Measurements from ENCODE around the gene GPATCH4.
"Not testable (repeated sequence)": the region's sequence is repeated elsewhere in the genome, so short reads cannot be mapped to it uniquely, and the experiment has no call there.

The GPATCH4 gene

DNA sequence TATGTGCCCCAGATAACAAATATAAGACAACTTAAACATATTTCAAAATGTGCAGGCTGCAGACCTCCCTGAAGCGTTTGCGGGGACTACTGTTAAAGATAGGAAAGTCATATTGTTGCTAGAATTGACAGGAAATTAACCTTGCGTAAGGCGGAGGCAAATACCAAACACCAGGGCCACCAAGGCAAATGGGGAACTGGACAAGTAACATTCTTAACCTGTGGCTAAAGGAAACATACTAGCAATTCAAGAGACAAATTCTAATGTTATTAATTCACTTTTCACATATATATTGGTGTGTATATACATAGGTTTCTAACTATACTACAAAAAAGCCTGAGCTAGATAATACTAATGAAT is 24.8 kb upstream of the GPATCH4 start:
- no peak for DNase-seq (ENCODE audit: low spot score)

DNA sequence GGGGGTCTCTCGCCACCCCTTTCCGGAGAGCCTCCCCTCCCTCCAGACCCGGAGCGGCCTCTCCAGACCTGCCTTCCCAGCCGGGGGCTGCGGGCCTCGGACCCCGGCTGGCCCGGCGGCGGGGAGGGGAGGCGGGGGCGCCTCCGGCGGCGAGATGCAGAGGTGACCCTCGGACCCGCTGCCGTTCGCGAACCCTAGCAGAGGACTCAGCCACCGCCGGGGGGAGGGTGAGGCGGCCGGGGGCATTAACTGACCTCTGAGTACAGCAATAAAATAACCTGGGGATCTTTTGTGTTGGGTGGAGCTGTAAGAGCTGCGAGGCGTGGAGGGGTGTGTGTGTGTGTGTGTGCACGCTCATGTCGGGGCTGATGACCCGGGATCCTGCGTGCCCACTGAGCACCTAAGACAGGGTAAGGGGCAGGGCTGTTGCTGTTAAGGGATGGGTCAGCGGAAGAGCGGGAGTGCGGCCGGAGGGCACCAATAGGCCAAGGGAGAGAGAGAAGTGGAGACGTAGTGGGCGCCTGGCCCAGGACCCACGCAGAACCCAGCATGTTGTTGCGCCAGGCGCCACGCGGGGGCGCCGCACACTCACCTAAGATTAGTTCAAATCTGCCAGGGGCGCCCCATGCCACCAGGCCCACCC is 24.3 kb upstream of the GPATCH4 start:
- peak; percentile 74 for DNase-seq (ENCODE audit: low spot score)

GRCh38 chr1:156624814-156625435 is 23.6 kb upstream of the GPATCH4 start:
- DNase-seq (ENCODE audit: low spot score): no peak

DNA sequence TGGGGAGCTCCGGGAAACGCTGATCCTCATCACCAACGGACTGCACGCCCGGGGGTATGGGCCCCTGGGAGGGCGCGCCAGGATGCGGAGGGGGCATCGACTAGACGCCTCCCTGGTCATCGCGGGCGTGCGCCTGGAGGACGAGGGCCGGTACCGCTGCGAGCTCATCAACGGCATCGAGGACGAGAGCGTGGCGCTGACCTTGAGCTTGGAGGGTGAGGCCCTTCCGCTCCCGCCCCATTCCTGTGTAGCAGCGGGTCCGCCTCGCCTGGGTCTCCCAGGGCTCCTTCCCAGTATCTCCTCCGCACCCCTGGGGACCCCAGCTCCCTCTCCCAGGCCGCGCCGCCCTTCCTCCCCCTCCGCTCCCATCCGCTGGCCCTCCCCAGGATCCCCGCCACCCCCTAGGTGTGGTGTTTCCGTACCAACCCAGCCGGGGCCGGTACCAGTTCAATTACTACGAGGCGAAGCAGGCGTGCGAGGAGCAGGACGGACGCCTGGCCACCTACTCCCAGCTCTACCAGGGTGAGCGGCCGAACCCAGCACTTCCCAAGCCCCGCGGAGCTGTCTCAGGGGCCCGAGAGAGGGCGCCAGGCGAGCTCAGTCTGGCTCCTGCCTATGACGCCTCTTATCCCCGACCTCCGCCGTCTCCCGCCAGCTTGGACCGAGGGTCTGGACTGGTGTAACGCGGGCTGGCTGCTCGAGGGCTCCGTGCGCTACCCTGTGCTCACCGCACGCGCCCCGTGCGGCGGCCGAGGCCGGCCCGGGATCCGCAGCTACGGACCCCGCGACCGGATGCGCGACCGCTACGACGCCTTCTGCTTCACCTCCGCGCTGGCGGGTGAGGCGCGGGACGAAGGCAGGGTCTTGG is 22.9 kb upstream of the GPATCH4 start:
- no peak for DNase-seq (ENCODE audit: low spot score)

- DNase-seq (ENCODE audit: low spot score): no peak
Measured at GRCh38 chr1:156622581-156623297, 21.5 kb upstream of the GPATCH4 start.

DNA sequence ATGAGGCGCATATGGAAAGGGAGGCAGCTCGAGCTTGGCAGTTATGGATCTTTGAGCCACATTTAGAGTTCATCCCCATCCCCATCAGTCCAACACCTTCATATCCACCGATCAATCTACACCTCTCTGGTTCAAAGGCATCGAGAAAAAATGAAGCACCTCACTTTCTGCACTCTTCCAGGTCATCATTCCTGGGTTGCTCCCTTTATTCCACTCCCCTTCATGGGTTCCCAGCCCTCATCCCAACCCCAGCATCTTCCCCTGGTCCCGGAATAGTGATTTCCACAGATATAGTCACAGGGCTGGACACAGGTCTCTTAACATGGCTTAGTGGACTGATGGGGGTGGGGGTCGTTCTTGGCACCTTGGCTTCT is 18.3 kb upstream of the GPATCH4 start:
- DNase-seq (ENCODE audit: low spot score): no peak

- peak; percentile 70 for DNase-seq (ENCODE audit: low spot score)
Measured at GRCh38 chr1:156618853-156619581, 17.7 kb upstream of the GPATCH4 start, which contains the start of gene HAPLN2. Gene HAPLN2 (plus strand): TSS chr1:156619415. CDS start chr1:156623491, 4,076 bp downstream.

DNA sequence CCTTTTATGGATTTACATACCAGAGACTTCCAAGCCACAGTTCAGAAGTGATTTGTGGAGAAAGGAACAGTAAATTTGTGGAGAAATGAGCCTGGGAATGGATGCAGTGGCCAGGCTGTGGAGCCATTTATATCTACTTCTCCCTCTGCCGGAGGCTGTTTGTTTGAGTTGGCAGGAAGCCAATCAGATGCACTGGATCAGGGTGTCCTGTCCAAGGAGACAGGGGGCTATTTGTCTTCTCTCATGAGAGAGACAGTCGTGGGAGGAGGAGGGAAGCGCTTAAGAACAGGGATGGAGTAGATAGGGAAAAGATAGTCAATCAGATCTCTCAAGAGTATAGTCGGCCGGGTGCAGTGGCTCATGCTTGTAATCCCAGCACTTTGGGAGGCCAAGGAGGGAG is 15.2 kb upstream of the GPATCH4 start:
- no peak for DNase-seq (ENCODE audit: low spot score)

- no peak for DNase-seq (ENCODE audit: low spot score)
Measured at GRCh38 chr1:156615946-156616345, 14.7 kb upstream of the GPATCH4 start.

- DNase-seq (ENCODE audit: low spot score): no peak
Measured at GRCh38 chr1:156612666-156613065, 11.4 kb upstream of the GPATCH4 start.

DNA sequence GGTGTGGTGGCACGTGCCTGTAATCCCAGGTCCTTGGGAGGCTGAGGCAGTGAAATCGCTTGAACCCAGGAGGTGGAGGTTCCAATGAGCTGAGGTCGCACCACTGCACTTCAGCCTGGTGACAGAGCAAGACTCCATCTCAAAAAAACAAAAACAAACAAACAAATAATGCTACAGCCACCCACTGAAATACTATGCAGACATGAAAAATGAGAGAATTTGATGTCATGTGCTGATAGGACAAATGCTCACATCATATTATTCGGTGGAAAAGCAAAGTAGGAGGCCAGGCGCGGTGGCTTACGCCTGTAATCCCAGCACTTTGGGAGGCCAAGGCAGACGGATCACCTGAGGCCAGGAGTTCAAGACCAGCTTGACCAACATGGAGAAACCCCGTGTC is 8.8 kb upstream of the GPATCH4 start:
- DNase-seq (ENCODE audit: low spot score): not testable (repeated sequence)

- DNase-seq (ENCODE audit: low spot score): peak; percentile 88
Measured at GRCh38 chr1:156608981-156609380, 7.7 kb upstream of the GPATCH4 start.

DNA sequence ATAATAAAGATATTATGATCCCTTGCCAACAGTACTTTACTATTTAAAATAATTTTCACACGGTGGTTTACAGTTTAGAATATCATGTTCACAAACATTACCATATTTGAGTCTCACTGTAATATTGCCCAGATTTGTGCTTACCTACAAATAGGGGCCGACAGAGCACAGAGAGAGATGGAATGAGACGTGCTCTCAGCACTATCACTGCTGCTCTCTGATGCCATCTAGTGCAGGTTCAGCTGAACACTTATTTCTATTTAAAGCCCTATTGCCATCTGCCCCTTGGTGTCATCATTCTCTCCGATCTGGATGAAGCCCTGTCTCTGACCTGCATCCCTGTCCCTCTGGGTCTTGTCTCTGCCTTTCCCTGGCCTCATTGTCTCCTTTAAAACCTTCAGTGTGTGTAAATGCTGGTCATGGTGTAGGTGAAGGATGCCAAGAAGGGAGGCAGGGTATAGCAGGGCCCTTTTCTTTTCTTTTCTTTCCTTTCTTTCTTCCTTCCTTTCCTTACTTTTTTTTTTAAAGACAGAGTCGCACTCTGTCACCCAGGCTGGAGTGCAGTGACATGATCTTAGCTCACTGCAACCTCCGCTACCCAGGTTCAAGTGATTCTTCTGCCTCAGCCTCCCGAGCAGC is 6.9 kb upstream of the GPATCH4 start:
- DNase-seq (ENCODE audit: low spot score): peak; percentile 95

DNA sequence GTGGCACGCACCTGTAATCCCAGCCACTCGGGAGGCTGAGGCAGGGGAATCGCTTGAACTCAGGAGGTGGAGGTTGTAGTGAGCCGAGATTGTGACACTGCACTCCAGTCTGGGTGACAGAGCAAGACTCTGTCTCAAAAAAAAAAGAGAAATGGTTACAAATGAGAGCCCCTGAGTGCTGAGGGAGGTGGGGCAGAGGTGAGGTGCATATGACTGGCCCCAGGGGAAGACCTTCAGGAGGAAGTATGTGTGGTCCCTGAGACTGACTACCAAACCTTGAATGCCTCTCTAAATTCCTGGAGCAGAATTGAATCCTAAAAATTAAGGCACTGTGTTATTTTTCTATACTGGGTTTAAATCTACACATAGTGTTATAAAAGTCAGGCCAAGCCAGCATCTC is 6.1 kb upstream of the GPATCH4 start:
- DNase-seq (ENCODE audit: low spot score): not testable (repeated sequence)

DNA sequence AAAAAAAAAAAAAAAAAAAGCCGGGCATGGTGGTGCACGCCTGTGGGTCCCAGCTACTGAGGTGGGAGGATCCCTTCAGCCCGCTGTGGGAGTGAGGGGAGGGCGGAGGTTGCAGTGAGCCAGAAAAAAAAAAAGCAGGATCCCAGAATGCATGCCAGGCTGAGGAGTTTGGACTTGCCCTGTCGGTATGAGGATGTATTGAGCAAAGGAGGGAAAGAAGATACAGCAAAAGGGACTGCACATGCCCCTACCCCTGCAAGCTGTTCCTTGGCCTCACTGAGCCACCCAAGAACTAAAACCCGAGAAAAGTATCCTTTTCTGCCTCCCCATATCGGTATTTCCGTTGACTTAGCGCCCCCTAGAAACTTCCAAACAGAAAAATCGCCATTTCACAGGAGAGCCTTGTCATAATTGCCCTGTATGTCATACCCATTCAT is 1.3 kb upstream of the GPATCH4 start:
- peak; percentile 73 for DNase-seq (ENCODE audit: low spot score)

DNA sequence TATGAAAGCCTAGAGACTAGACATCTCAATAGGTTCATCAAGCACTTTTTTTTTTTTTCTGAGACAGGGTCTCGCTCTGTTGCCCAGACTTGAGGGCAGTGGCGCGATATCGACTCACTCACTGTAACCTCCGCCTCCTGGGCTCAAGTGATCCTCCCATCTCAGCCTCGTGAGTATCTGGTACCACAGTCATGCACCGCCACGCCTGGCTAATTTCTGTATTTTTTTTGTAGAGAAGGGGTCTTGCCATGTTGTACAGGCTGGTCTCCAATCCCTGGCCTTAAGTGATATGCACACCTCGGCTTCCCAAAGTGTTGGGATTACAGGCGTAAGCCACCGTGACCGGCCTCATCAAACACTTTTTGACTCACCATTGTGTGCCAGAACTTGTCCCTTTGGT is 613 bp upstream of the GPATCH4 start:
- DNase-seq (ENCODE audit: low spot score): peak; percentile 92

DNA sequence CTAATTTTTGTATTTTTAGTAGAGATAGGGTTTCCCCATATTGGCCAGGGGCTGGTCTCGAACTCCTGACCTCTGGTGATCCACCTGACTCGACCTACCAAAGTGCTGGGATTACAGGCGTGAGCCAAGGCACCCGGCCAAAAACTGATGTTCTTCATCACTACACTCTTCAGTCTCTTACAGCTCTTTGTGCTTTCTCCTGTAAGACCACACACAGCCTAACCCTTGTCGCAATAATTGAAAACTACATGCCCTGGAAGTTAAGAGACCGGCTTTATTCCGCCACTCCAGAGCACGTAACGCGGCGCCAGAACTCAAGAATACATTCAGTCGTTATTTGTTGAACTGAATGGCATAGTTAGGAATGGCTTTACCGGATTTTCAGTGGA is 552 bp downstream of the GPATCH4 start:
- no peak for DNase-seq (ENCODE audit: low spot score)

GRCh38 chr1:156599811-156600210 is 1.5 kb downstream of the GPATCH4 start:
- peak; percentile 93 for DNase-seq (ENCODE audit: low spot score)

- no peak for DNase-seq (ENCODE audit: low spot score)
Measured at GRCh38 chr1:156598731-156599432, 2.4 kb downstream of the GPATCH4 start.

GRCh38 chr1:156598125-156598524 is 3.2 kb downstream of the GPATCH4 start:
- DNase-seq (ENCODE audit: low spot score): no peak

DNA sequence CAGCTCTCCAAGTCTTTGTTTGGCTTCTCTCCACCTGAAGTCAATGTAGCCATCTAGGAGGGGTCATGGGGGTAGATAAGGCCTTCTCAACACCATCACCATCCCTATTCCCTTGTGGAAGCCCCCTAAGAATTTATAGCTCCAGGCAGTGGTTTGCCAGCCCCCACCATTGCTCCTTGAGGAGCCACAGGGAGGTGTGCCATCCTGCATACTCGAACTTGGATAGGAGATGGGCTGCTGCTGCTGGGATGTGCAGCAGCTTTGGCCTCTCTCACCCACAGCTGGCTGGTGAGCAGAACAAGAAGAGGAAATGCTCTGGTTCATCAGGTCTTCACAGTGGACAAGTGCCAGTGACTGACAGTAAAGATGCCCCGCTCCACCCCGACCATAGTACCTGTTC is 4.9 kb downstream of the GPATCH4 start:
- DNase-seq (ENCODE audit: low spot score): no peak
